Measurements from ENCODE around the gene RPUSD1.
"Not testable (repeated sequence)": the region's sequence is repeated elsewhere in the genome, so short reads cannot be mapped to it uniquely, and the experiment has no call there.

RPUSD1 gene

DNA sequence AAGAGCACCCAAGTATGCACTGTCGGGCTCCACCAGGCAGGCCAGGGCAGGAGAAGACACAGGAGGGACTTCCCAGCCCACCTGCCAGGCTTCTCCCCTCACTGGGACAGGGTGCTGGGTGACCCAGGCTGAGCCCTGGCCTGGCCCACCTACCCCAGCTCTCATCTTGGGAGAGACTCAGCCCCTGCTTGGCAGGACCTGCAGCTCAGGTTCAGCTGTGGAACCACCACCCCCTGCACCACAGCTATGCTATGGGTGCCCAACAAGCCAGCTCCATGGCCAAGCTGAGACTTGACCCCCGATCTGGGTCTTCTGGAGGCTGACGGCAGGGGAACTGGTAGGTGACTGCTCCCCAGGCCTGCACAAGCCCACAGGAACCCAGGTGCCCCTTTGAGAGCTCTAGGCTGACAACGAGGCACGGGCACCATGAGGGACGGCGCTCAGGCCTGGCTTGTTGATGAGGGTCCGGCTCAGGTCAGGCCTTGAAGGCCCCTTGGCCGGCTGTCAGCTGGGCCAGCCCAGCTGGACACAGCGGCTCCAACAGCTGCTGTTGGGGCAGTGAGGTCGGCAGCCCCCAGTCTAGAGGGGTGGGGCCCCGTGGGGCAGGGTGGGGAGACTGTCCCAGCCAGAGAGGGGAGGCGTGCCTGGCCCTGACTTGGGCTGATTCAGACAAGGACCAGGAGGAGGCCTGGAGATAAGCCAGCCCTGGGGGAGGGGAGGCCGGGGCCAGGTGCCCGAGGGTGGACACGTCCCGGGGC lies 4.6 kb downstream of the RPUSD1 start:
- no peak for DNase-seq (ENCODE audit: low read depth)

DNA sequence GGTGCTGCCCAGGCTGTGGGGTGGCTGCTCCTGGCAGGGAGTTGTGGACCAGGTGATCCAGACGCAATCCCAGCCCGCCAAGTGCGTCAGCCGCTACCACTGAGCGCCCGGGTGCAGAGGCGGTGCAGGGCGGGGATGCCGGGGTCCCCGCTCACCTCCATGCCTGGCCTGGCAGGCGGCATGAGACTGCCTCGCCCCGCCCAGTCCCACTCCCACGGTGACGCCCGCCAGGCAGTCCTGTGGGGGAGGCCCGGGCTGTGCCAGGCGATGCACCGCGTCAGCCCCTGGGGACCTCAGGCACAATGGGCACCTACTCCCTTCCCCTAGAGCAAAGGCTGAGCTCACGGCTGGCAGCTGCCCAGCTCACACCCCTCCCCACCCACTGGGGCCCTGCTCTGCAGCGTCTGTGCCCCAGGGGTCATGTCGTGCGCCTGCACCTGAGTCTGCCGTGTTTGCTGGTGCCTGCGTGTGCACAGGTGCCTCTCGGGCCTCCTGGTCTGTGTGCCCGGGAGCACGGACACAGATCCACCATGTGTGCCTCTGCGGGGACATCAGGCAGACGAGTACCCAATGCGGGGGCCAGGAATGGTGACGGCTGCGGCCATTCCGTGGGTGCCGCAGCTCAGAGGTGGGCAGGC lies 5.3 kb downstream of the RPUSD1 start:
- DNase-seq (ENCODE audit: low read depth), result no peak

DNA sequence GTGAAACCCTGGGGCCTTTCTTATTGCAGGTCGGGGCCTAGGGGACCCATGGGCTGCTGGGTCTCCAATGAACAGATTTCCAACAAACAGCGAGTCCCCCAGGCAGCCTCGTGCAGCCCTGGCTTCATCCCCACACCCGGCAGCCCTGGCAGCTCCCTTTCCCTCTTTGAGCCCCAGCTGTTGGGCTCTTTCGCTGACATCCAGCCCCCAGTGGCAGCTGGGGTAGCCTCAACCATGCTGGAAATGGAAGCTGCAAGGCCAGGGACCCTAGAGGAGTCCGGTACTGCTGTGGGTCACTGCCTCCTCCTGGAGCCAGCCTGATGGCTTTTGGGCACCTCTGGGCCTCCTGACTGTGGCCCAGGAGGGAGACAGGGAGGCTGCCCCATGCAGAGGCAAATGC lies 5.9 kb downstream of the RPUSD1 start:
- DNase-seq (ENCODE audit: low read depth), result no peak

DNA sequence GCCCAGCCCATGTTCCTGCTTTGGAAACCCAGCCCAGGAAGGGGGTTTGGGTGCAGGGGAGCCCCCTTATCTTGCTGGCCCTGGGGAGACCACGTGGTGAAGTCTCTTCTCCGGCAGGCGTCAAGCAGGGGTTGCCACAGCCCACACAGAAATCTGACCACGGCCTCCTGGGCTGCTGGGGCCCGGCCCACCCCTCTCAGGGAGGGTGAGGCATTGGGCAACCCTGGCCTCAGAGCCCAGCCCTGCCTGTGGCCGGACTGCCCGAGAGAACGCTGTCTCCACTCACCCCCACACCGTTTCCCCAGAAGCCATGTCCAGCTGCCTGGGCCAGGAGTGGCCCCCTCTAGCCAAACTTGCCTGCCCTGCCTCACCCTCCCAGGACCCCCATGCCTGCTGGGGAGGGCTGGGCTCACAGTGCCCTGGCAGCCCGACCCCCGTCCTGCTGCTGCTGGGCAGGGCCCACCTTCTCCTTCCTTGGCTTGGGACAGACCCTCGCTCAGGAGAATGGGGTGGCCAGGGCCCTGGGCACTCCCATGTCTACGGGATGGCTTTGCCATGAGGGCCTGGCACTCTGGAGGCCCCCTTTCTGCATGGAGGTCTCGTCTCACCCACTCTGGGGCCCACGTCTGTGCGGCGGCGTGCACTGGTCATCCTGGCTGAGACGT lies 6.7 kb downstream of the RPUSD1 start:
- DNase-seq (ENCODE audit: low read depth), result no peak

DNA sequence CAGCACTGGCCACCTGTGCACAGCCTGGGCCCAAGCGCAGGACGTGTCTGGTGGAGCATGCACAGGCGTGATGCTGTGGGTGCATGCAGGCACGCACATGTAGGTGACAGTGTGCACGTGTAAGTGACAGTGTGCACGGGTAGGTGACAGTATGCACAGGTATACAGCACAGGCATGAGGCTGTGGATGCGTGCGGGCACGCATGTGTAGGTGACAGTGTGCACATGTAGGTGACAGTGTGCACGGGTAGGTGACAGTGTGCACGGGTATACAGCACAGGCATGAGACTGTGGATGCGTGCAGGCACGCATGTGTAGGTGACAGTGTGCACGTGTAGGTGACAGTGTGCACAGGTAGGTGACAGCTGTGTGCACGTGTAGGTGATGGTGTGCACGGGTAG lies 7.9 kb downstream of the RPUSD1 start:
- DNase-seq (ENCODE audit: low read depth), result no peak

DNA sequence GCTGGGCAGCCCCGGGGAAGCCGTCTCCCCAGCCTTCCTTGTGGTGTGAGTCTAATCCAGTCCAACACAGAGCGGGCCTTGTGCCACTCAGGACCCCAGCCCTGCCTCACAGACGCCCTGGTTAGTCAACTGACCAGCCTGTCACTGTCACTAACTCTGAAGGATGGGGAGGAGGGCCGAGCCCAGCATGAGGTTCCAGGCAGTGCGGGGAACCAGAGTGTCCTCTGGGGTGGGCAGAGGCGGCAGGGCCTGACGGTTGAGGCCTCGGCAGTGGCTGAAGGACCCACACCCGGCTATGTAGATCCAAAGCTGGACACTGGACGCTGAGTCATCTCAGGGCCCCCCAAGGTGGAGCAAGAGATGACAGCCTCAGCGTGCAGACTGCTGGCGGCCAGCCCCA lies 8.6 kb downstream of the RPUSD1 start:
- no peak for DNase-seq (ENCODE audit: low read depth)

DNA sequence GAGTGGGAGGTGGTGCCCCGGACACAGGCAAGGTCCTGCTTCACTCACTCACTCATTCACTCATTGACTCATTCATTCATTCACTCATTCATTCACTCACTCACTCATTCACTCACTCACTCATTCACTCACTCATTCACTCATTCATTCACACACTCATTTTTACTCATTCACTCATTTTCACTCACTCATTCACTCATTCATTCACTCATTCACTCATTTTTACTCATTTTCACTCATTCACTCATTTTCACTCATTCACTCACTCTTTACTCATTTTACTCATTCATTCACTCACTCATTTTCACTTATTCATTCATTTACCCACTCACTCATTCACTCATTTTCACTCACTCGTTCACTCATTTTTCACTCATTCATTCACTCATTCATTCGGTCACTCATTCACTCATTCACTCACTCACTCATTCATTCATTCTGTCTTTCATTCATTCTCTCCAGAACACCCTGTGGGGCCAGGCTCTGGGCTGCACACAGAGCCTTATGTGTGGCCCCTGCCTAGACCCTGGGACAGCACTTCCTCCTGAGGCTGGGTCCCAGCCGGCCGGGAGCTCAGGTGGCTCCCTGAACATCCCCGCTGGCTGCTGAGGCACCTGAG lies 9.2 kb downstream of the RPUSD1 start:
- no peak for DNase-seq (ENCODE audit: low read depth)

DNA sequence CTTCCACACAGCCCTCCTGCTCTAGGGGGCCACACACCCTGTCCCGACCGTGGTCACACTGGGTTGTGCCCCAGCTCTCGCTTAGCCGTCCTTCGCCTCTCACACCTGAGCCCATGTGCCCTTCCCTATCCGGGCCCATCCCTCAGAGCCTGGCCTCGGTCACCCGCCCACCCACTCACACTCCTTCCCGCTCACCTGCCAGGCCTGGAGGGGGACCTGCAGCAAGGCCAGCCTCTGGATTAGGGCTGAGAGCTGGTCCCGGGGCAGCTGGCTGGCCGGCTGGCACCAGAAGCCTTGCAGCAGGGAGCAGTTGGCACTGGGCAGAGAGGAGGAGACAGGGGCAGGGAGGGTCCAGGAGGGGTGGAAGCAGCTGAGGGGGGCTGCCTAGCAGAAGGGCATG lies 9.7 kb downstream of the RPUSD1 start:
- DNase-seq (ENCODE audit: low read depth), result no peak

DNA sequence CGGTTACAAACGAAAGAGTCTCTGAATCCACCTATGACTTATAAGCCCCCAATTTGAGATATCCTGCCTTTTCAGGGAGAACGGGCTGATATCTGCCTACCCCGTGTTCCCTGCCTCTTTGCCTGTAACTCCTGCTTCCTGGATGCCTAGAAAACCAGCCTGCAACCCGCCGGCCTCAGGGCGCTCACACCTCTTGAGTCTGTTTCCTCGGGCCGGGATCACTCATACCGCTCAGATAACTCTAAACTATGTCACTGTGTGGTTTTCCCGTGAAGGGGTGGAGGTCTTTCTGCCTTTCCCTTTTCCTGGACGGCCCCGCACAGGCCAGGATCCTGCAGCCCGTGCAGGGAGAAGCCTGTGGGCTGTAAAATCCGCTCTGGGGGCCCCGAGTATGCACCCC lies 10.4 kb downstream of the RPUSD1 start:
- no peak for DNase-seq (ENCODE audit: low read depth)

DNA sequence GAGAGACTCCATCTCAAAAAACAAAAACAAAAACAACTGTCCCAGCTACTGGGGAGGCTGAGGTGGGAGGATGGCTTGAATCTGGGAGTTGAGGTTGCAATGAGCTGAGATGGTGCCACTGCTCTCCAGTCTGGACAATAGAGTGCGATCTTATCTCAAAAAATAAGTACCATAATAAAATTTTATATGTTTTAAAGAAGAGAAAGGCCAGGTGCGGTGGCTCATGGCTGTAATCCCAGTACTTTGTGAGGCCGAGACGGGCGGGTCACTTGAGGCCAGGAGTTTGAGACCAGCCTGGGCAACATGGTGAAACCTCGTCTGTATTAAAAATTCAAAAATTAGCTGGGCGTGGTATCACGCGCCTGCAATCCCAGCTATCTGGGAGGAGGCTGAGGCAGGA lies 11.4 kb downstream of the RPUSD1 start:
- no peak for DNase-seq (ENCODE audit: low read depth)

DNA sequence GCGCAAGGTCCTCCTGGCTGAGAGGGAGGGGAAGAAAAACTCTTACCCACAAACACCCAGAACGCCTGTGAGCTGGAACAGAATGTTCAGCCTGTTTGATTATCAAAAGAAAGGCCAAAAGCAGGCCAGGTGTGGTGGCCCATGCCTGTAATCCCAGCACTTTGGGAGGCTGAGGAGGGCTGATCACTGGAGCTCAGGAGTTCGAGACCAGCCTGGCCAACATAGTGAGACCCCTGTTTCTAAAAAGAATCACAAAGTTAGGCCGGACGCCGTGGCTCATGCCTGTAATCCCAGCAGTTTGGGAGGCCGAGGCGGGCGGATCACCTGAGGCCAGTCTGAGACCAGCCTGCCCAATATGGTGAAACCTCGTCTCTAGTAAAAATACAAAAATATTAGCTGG lies 11.9 kb downstream of the RPUSD1 start:
- not testable (repeated sequence) for DNase-seq (ENCODE audit: low read depth)

DNA sequence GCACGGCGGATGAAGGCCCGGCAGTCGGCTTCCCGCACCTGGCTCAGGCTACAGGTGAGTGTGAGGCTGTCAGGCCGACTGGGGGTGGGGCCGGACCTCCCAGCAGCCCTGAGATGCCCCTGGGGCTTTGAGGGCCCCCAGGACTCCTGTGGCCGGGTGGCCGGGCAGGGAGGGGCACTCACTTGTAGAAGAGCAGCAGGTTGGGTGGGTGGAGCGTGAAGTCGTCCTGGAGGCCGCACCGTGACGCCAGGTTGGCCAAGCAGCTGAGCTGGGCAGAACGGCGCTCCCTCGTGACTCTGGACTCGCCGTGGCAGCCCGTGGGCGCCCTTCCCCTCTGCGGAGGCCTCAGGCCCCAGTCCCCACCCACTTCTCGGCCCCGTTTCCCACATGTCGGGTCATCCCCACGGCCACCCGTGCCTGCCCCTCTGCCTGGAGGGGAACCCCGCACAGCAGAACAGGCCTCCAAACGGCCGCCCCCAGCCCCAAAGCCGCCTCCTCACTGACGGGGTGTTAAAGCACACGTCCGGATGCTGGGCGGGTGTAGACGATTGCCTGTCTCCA lies 12.9 kb downstream of the RPUSD1 start:
- no peak for DNase-seq (ENCODE audit: low read depth)

DNA sequence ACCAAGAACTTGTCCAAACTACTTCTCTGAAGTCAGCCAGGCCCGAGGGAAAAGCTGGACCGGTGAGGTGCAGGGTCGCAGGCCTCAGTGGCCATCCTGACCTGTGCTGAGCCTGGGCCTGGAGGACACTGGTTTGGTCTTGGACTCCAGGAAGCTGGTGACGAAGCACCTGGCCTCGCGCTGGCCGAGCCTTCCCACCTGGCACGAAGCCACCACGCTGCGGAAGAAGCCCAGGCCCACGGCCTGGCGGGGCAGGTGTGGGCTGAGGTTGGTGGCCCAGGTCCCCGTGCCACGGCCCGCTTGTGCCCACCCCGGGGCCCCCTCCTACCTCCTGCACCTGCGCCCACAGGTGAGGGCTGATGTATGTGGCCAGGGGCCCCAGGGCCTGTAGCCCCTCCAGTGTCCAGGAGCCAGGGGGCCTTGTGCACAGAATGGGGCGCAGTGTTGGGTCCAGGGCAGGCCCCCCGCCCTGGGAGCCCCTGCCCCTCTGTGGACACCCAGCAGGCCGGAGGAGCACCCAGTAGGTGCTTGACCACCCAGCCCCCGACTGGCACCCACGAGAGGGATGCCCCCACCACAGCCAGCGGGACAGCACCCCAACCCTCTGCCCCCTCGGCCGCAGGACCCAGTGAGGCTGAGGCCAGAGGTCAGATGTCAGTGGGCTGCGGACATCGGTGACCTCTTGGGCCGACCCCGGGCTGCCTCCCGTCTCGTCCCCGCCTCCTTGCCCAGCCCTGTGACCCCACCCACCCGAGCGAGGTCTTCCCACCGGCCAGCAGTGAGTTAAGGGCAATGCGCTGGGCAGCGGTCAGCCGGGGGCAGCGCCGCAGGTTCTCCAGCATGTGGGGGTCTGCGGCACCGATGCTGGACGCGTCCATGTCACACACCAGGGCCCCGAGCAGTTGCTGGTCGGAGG lies 13.8 kb downstream of the RPUSD1 start:
- no peak for DNase-seq (ENCODE audit: low read depth)

DNA sequence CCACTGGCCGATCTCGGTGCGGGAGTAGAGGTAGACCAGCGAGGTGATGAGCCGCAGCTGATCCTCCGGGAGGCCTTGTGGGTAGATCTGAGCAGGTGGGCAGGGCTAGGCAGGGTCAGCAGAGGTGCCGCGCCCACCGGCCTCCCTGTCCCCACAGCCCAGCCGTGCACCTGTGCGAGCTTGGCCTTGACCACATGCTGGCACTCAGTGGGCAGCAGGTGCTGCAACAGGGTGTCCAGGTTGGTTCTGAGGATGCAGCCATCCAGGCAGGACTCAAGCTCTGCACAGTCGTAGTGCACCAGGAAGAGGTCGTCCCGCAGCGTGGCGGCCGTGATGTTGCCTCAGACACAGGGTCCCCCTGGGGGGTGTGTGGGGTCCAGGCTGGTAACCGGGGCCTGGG lies 15.2 kb downstream of the RPUSD1 start:
- no peak for DNase-seq (ENCODE audit: low read depth)

DNA sequence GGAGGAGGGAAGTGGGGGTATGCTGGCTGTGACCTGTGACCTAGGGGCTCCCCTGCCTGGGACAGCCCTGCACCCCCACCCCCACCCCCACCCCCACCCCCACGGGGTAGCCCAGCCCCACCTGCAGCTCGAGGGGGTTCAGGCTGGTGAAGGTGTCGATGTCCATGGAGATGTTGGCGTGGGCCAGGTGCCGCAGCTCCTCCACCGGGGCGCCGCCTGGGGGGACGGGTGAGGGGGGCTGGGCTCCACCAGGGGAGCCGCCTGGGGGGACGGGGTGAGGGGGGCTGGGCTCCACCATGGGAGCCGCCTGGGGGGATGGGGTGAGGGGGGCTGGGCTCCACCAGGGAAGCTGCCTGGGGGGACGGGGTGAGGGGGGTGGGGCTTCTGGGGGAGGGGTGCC lies 17.8 kb downstream of the RPUSD1 start:
- DNase-seq (ENCODE audit: low read depth), result no peak

DNA sequence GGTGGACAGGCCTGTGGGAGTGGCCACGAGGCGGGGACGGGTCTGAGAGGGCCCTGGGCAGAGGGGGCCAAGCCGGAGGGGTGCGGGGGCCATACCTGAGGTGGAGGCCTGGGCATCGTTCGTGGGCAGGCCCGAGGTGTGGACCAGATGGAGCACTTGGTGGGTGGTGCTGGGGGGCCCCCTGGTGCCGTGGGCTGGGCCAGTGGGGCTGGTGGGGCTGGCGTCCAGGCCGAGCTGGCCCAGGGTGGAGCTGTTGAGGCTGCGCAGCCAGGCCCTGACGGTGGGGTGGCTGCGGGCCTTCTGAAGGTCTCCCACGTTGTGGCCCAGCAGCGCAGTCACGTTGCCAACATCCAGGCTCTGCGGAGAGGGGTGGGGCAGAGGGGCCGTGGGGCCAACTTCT lies 18.2 kb downstream of the RPUSD1 start:
- DNase-seq (ENCODE audit: low read depth), result no peak

DNA sequence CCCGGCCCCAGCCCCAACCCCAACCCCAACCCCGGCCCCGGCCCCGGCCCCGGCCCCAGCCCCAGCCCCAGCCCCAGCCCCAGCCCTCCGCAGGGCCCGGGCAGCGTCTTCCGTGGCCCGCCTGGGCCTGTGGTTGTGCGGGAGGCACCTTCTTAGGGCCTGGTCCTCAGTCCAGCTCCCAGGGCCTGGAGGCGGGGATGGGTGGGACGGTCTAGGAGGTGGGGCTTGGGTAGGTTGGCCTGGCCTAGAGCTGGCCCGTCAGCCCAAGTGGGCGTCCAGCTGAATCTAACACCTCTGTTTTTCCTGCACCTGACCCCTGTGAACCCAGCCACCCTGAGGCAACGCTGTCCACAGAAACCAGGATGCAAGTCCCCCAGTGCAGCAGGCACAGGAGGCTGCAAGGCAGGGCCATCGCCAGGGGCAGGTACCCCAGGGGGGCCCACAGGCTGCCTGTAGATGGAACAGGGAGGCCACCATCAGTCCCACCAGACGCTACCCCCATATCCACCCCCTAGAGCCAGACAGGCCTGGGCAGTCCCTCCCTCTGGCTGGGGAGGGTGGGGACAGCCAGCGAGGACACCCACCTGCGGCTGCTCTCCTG lies 18.9 kb downstream of the RPUSD1 start:
- no peak for DNase-seq (ENCODE audit: low read depth)

DNA sequence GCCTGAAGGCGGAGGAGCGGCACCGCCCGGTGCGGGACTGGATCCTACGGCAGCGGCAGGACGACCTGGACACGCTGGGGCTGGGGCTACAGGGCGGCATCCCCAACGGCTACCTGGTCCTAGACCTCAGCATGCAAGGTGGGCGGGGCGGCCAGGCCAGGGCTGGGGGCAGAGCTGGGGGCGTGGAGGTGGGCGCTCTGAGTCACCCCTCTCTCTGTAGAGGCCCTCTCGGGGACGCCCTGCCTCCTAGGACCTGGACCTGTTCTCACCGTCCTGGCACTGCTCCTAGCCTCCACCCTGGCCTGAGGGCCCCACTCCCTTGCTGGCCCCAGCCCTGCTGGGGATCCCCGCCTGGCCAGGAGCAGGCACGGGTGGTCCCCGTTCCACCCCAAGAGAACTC lies 19.8 kb downstream of the RPUSD1 start:
- DNase-seq (ENCODE audit: low read depth), result no peak

DNA sequence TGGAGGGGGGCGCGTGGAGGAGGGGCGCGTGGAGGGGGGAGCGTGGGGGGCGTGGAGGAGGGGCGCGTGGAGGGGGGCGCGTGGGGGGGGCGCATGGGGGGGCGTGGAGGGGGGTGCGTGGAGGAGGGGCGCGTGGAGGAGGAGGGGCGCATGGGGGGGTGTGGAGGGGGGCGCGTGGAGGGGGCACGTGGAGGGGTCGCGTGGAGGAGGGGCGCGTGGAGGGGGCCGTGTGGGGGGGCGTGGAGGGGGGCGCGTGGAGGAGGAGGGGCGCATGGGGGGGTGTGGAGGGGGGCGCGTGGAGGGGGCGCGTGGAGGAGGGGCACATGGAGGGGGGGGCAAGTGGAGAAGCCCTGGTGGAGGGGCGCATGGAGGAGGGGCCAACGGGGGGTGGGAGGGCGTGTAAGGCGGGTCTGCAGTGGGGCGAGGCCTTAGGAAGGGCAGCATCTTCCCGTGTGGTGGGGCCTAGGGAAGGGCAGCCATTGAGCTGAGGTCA lies 20.4 kb downstream of the RPUSD1 start:
- DNase-seq (ENCODE audit: low read depth), result no peak

DNA sequence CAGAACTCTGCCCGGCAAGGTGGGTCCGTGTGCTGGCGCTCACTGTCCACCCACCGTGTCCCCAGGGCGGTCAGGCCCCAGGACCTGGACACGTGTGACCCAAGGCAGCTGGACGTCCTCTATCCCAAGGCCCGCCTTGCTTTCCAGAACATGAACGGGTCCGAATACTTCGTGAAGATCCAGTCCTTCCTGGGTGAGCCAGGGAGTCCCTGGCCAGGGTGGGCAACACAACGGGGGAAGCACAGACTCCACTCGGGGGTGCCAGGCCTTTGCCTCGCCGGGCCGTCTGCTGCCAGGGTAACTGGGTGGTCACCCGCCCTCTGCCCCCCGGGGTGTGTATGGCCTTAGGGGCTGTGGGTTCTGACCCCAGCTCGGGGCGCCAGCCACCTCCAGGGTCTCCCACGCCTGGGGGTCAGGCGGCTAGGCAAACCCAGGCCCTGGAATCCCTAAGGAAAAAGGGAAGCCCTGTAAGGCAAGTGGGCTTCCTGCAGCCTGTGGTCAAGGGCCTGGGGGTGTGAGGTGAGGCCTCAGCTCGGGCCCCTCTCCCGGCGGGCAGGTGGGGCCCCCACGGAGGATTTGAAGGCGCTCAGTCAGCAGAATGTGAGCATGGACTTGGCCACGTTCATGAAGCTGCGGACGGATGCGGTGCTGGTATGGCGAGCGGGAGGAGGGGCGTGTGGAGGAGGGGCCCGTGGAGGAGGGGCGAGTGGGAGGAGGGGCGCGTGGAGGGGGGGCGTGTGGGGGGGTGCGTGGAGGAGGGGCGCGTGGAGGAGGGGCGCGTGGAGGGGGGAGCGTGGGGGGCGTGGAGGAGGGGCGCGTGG lies 21.2 kb downstream of the RPUSD1 start:
- DNase-seq (ENCODE audit: low read depth), result no peak
